GM04504 (cell line): ENCODE measurements around the gene FILIP1L.

ENCODE experiments used
- DNase-seq: peaks from one replicate; pipeline ENCODE4 v3.0.0-alpha.2; 2012; ENCODE audit warnings: low read depth

FILIP1L gene

DNA sequence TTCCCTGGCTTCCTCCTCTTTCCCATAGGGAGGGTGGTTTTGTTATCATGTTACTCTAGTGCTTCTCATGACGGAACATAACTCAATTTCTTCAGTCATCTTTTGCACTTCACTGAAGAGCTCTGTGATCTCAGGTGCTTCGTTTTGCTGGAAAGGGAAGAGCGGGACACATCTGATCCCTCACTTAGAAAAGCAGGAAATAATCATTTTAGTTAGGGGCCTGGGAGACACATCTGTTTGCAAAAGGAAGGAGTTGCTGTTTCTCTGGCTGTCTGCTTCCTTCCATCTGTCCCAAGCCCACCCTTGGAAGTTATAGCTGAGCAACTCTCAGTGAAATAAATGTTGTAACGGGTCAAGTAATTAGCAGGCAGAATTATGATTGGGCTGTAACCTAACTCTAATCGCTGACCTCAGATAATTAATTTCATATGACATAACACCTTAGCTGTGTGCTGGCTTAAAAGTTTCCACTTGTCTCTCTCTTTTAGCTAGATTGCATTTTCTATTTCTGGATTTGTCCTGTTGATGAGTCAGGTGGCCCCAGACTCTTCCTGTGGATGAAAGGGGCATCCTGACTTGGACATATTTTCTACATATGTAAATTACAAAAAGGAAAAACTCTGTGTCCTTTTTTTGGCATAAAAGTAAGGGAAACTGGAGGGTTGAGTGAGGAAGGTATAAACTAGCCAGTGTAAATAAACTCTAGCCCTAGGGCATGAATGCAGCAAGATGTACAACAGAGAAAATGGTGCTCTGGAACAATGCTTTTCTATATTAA is 11.0 kb upstream of the FILIP1L start:
- no peak for DNase-seq

DNA sequence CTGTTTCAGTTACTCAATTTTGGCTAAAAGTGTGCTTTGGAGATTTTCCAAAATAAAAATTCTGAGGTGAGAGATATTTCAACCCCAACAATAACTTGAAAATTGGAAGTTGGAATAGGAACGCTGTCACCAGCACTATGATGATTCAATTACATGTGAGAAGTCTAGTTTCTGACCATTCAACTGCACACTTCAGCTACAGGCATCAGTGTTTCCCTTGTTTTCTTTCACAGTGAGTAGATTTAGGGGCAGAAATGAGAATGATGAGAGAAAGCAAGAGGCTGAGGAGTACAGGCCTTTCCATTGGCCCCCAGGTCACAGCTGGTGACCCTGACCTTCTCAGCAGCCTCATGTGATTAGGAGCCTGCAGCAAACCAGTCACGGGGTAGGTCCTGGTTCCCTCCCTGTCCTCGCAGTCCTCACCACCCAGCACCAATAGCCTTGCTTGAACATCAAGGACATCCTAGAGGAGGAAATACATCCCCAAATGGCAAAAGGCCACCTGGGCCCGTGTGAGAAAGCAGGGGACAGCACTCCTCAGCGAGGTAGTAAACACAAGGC is 10.0 kb upstream of the FILIP1L start:
- no peak for DNase-seq

DNA sequence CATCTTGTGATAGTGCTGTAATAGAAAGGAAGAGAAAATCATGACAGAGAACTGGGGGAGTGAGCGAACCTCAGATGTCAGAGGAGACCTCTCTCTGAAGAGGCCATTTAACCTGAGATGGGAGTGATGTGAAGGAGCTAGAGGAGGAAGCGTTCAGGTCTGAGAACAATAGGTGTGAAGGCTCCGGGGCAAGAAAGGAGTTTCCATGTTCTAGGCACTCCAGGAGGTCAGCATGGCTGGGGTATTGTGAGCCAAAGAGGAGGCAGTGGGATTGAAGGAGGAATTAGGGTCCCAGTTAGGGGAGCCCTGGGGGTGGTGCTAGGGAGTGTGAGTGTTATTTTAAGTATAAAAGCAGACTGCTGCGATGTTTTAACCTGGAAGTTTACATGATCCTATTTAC is 8.8 kb upstream of the FILIP1L start:
- DNase-seq = no peak

DNA sequence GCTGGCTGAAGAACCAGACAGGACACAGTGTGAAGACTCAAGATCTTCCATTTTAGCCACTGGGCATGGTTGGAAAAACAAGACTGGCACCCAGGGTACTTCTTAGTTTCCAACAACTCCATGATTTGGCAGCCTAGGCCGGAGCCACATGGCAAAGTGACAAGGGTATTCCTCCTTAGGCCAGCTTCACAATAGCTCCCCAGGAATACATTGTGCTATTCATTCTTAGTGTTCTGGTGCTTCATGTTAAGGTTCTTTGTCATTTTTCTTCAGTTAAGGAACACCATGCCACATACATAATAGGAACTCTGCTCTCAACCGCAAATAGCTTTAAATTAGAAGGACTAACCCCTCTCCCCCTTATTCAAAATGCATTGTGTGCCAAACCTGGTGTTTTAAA is 8.0 kb upstream of the FILIP1L start:
- no peak for DNase-seq

DNA sequence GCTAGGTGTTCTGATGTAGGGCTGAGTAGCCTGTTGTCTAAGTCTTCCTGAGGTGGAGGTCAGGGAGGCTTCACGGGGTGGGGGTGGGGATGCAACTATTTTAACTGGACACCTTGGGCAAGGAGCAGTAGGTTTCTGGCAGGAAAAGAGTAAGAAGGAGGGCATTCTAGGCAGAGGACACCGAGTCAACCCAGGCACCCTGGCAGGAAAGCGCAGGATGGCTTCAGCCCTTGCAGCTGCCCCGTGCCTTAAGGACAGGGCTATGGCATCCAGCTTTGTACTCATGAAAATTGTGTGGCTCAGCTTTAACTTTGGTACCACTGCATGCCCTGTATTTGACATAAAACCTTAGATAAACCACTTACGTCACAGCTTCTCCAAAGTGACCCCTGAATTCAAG is 6.4 kb upstream of the FILIP1L start:
- DNase-seq = no peak

DNA sequence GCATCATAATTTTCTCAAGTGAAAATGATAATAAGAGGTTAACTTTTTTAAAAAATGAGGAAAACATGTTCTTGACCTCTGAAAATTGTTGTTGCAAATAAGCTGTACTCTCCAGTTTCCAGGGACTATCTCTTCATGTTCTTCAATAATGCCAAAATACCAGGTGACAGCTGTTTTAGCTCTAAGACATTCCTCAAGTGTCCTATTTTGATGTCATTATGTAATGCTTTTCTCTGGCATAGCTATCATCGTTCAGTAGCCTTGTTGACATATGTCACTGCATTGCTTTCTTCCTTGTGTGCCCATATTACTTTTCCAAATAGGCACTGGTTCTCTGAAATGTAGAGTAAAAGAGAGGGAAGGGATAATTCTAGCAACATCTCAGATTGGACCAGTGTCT is 5.7 kb upstream of the FILIP1L start:
- DNase-seq = no peak

DNA sequence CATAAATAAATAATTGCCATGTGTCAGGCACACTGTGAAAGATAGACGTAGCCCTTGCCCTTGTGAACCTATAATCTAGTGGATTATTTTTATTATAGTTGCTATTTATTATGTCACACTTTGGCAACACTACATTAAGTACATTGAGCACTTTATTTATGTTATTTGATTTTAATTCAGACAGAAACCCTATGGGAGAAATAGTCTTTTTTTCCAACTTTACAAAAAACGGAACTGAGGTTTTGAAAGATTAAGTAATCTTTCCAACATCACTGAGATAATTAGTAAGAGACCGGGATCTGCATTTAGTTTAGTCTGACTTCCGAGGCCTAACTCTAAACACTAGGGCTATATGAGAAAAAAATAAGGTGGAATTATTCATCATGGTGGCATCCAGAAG is 2.8 kb upstream of the FILIP1L start:
- DNase-seq = no peak

DNA sequence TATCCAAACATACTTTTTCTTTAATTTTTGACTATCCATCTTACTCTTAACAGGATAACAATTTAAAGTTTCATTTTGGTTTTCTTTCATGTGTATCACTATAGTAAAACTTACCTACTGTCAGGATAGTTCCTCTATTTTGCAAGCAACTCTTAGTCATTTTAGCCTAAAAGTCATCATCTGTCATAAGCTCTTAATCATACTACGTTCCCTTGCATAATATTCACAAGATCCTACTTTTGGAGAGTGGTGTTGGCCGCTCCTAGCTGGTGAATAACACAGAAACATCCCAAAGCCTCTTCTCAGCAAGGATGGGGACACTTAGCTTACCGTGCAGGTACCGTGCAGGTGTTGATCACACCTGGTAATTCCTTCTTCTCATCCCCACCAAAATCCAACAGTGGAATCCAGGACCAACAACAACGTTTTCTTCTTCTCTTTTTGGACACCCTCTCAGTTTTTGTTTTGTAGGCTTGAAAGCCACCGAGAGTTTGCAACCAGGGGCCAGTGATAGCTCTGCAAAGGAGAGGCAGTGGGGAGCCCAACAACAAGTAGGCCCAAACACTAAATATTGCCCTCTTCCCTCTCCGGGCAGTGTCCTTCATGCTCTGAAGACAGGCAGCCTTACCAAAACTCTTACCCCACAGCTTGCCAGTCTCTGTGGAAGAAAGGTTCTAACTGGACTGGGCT is 433 bp downstream of the FILIP1L start:
- no peak for DNase-seq

DNA sequence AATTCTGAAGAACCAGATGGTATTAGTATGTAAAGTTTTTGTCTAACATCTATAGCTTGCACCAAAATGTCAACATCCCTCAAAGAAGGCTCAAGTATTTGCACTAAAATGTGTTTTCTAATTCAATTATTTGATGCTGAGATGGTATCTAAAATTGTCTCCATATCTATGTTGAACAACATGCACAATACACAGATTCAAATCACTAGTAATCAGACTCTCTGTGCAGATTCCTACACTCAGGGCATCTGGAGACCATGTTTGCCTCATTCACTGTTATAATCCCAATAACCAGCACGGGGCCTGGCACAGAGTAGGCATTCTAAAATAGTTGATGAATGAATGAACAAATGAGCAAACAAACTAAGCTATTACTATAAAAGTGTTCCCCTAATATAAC is 2.6 kb downstream of the FILIP1L start:
- no peak for DNase-seq

DNA sequence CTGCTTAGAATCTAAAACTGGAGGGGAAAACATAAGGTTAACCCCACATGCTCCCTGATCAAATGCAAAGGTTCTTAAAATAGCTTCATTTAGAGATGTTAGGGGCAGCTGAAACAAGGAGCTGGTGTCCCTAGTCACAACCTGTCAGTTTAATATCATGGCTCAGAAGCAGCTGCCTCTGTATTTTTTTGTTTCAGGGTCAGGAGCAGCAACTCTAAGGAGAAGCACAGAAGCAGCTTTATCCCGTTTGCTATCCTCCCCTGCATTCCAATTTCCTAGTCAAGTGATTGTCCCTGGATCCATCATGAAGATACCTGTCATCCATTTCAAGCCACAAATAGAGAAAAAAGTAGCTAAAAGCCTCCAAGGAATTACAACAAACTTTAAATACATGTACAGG is 4.1 kb downstream of the FILIP1L start:
- DNase-seq = no peak

DNA sequence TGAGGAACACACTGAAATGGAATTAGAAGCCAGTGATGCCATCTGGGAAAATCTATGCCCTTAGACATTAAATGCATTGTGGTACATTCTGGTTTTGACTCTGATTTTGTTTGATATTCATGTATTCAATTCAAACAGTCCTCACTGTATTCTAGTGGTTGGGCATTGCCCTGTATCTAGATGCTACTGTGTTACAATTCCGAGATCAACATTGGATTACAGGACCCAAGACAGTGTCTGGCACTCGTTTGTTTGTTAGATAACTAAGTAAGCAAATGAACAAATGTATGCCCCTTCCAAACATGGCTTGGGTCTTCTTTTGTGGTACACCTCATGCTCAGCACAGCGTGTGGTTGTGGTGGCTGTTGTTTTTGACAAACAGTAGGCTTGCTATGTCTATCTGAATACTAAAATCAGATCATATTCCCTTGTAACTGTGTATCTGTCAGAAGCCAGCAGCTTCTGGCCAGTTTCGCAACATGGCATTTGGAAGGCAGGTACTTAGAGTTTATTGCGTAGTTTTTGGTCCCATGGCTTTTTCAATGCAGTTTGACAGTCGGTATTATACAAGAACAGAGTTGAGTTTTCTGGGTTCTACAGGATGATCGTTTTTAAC is 5.7 kb downstream of the FILIP1L start:
- DNase-seq = no peak

DNA sequence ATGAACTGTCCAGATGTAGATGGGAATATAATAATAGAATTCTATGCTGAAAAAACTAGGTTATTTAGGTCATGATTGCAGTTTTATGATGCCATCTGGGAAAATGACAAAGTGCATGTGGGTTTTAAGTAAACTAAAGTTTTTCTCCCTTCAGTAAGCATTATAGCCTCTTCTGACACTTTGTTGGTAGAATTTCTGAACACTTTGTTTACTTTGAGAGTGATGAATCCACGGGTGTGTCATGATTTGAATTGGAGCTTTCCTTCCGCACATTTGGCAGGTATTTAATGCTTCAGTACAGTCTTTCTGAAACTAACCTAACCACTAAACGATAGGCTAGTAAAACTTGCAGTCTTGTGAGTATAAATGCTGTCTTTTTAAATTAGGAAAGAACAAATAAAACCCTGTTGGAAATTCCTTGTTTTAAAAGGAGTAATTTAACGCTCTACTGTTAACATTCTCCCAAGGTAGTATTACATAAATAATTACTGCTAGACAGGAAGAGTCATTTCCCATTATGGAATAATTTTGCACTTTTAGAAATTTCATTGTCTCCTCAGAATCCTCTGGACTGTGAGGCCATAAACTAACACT is 7.0 kb downstream of the FILIP1L start:
- DNase-seq = no peak

DNA sequence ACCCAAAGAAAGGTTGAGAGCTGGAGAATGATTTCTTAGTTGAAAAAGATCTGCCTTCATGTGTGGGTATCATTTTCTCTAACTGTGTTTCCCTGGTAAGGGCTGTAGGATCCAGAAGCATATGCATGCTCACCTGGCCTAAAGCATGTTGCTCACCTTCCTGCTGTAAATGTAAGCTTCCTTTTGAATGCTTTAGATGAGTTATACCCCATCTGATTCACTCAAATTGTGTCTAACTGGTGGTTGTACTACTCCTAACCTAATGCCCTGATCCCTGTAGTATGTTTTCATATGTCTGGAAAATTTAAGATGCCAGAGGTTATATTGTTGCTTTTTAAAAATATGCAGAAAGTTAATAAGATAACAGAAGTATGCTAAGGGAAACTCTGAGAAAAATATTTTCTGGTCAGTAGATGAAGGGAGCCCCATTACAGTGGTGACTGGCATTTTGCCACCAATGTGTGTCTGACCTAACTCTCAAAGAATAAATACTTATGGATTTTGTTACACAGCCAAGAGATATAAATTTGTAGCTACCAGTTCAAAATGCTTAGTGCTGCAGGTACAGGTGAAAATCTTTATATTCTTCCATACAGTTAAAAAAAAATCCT is 7.7 kb downstream of the FILIP1L start:
- DNase-seq = no peak

DNA sequence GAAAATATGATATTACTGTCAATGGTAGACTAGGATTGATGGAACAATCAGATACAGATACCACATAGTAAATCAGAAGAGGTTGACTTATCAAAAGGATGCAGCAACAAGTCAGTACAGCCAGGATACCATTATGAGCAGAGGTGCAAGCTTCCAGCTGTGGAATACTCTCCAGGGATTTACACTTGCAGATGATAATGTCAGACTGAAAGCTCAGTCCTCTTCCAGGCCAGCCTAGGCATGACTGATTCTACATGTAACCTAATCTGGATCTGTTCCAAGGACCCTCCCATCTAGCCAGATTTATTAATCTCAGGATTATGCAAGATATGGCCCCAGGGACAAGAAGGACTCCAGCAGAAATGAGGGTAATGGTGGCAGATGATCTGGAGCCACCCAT is 8.2 kb downstream of the FILIP1L start:
- no peak for DNase-seq

DNA sequence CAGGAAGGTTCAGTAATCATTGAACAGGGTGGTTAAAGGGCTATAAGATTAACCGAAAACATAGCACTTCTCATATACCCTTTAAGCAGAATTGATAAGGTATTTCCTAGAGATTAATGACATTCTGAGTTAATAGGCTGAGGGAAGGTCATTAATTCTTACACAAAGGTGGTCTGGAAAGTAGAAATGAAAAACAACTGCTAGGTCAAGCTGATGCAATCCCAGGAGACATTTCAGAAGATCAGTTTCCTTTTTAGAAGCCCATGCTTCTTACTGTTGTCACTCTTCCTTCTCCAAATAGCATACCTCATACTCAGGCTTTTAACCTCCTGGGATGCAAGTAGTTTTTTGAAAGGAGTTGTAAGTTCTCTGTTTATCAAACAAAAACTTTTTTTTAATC is 8.8 kb downstream of the FILIP1L start:
- no peak for DNase-seq

DNA sequence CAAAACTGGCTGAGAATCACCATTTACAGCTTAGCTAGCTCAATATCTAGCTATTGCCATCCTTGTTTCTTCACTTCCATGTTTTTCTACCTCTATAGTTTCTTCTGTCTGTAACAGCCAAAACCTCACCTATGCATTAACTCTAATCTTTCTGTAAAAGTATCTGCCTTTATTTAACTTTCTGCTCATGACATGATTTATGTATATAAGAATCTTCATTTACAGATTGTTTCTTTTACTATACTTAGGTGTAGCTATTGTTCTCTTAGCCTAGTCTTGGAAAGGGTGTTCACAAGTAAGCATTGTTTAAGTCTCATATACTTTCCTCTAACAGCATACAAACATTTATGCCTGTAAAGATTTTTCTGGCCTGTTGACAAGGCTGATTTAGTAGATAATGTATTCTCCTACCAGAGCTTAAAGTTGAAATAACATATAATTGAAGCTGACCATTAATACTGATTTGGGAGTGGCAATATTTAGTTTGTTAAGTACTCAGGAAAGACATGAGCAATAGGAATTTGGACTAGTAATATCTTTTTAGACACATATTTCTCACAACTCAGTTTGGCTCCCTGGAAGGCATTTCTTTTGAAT is 9.4 kb downstream of the FILIP1L start:
- DNase-seq = no peak

DNA sequence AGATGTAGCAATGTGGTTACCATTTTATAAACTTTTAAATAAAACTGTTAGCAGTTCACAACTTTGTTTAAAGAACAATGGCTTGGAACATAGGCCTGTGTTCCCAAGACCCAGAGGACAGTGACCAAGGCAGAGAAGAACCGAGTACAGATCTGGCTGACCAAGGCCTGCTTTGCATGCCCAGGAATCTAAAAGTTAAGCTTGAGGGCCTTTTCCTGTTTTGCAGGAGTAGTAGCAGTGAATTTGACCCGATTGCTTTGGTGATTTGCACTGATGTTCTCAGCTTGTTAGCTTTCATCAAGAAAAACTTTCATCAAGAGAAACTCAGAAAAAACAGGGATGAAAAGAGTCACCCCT is 9.9 kb downstream of the FILIP1L start:
- no peak for DNase-seq

DNA sequence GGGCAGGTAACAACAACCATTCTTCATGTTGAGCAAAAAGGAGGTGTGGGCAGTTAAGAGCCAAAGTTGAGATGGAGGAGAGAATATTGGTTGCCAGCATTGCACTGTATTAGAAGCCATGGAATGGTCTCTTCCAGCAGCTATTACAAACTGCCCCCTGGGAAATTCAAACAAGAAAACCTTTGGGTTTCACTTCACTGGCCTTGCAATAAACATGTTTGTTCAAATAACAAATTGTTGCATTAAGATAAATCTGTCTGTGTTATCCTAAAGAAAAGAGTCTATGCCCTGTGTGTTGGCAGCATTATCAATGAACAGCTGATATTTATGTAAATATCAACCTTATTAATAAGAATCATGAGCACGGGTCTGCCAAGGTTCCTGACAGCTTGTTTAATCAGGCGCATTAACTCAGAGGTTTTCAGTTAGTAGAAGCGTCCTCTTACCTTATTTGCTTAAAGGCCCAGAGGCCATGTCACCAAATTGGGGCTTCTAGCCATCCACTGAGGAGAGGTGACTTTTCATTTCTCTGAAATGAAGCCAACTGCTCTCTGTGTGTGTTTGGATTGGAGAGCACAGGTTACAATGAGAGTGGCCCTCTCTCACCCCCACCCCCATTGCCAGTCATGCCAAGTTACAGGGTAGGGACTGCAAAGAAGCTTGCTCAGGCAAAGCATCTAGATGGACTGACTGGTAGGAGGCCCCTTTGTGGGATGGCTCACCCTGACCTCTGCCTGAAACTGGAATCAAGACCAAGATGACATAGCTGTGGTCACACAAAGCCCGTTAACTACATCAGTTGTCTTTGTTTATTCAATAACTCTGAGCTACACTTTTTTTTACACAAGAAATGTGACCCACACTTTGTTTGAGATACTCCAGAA is 10.5 kb downstream of the FILIP1L start:
- DNase-seq = no peak

DNA sequence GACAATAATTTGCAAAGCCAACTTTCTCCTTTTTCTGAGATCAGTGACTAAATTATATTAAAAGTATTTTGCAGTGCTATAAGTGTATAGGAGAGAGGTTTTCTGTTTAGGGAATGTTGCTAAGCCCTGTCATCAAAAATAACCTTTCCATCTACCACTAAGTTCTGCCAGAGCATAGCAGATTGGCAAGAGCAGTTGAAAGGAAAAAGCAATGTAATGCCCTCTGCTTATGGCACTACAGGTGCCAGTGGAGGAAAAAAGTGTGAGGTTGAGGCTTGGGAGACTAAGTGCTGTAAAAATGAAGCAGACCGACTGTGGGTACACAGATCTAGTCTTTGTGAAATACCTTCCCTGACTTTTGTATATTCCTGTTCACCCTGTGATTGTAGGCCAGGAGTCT is 11.5 kb downstream of the FILIP1L start:
- DNase-seq = no peak

DNA sequence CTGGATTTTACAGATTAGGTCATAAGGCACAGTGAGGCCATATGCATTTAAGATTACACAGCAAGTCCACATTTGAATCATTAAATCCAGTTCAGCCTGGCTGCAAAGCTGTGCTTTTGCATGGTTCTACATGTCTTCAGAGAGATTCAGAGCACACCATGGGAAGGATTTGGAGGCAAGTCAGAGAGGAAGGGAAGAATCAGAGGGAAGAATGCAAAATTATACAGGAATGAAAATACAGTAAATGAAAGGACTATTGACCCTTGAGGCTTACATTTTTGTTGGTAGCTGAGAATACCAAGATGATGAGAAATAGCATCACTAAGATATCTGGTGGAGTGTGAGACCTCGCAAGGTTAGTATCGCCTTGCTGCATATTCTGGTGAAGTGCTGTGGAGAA is 13.9 kb downstream of the FILIP1L start:
- DNase-seq = no peak

DNA sequence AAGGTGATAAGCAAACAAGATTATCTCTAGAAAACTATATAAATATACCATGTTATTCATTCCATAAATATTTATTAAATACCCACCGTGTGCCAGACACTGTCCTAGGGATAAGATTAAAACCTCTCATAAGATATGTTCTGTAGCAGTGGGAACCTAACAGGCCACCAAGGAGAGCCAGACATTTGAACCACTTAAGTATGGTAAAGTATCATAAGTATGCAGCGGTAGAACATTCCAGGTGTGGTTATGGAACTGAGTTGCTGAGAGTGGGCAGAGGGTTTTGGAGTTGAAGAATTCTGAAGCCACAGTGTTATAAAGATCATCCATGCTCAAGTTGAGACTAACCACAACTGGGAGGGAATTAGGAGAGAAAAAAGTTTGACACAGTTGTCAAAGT is 14.7 kb downstream of the FILIP1L start:
- no peak for DNase-seq
